ENCODE data around the gene RAB7A.
"Not testable (repeated sequence)": the region's sequence is repeated elsewhere in the genome, so short reads cannot be mapped to it uniquely, and the experiment has no call there.

The RAB7A gene

DNA sequence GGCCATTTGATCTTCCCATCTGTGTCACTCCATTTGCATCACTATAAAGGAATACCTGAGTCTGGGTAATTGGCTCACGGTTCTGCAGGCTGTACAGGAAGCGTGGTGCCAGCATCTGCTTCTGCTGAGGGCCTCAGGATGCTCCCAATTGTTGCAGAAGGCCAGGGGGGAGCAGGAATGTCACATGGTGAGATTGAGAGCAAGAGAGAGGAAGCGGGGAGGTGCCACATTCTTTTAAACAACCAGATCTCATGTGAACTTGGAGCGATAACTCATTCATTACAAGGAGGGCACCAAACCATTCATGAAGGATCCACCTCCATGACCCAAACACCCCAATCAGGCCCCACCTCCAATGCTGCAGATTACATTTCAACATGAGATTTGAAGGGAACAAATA is 13.1 kb upstream of the RAB7A start:
- DNase-seq (ENCODE audit: low spot score), result no peak

DNA sequence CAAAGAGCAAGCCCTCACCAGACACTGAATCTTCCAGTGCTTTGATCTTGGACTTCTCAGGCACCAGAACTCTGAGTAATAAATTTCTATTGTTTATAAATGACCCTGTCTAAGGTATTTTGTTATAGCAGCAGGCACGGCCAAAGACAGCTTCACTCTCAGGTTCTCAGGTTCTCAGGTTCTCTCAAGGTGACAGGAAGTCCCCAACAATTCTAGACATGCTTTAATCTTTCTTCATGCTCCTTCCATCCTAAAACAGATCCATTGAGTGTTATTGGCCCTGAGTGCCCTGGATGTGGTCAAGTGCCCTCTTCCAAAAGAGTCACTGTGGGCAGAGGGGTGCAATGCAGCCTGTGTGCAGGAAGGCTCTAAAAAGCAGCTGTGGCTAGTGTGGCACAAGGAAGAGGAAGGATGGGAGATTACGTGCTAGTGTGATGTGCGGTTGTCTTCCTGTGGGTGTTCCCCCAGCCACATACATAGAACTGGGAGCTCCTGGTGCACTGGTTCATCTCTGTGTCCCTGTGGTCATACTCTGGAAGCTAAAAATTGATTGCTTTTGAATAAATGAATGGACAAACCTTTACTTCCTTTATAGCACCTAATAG is 11.0 kb upstream of the RAB7A start:
- no peak for DNase-seq (ENCODE audit: low spot score)

DNA sequence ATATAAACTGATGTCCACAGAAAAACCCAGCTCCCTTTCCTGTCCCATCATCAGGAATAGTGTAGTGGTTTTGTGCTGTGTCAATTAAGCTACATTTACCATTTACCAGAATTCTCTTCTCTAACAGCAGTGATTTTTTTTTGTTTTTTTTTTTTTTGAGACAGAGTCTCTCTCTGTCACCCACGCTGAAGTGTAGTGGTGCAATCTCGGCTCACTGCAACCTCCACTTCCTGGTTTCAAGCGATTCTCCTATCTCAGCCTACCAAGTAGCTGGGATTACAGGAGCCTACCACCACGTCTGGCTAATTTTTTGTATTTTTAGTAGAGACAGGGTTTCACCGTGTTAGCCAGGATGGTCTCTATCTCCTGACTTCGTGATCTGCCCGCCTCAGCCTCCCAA is 7.1 kb upstream of the RAB7A start:
- not testable (repeated sequence) for DNase-seq (ENCODE audit: low spot score)

DNA sequence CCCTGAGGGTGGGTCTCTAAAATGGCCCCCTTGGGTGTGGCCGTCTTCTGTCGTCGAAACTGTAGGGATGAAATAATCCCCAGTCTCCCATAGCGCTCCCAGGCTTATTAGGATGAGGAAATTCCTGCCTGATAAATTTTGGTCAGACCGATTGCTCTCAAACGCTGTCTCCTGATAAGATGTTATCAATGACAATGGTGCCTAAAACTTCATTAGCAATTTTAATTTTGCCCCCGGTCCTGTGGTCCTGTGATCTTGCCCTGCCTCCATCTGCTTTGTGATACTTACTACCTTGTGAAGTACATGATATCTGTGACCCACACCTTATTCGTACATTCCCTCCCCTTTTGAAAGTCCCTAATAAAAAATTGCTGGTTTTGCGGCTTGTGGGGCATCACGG is 5.1 kb upstream of the RAB7A start:
- DNase-seq (ENCODE audit: low spot score), result no peak

DNA sequence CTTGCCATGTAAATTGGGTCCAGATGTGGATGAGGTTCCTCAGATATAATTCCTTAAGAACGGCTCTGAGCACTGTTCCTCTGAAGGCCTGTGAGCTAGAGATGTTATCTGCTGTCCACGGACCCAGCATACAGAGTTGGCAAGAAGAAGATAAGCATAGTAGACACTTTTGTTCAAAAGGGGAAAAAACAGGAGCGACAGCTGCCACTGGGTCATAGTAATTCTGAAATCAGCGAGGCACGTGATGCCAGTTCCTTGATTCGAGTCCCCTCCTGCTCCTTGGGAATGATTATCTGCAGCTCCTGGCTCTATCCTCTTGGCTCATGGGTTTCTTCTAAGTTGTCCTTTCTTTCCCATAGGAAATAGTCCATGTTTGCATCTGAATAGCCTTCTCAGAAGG is 2.5 kb upstream of the RAB7A start:
- DNase-seq (ENCODE audit: low spot score), result no peak

DNA sequence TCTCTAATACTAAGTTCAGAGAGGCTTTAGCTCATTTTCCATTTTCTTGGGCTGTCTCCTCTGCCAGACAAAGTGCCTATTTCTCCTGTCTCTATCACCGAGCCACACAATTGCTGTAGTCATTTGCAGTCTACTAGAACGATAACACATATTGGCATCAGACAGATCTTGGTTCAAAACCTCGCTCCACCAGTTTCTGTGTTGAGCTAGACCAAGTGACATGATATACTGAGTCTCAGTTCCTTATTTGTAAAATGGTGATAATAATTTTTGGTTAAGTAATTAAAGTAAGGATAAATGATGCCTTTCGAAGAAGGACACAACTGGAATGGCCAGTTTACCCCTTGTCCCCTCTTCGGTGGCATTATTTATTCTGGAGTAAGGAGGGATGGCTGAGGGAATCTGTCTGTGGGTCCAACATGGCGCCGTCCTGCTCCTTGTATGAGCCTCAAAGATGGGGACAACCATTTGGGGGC is 398 bp upstream of the RAB7A start:
- DNase-seq (ENCODE audit: low spot score), result no peak

DNA sequence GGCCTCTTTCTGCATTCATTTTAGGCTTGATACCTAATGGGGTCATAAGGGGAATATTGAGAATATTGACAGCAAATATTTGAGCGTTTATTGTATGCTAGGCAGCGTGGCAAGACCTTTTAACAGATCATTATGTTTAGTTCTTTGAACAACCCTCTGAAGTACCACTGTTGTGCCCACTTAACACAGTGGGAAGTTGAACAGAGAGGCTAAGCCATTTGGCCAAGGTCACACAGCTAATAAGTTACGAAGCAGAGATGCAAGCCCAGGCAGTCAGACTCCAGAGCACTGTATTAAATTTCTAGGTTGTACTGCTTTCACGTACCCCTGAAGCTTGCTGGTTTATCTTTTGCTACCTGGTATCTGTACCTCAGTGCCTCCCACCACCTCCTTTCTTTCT is 1.1 kb downstream of the RAB7A start:
- no peak for DNase-seq (ENCODE audit: low spot score)

DNA sequence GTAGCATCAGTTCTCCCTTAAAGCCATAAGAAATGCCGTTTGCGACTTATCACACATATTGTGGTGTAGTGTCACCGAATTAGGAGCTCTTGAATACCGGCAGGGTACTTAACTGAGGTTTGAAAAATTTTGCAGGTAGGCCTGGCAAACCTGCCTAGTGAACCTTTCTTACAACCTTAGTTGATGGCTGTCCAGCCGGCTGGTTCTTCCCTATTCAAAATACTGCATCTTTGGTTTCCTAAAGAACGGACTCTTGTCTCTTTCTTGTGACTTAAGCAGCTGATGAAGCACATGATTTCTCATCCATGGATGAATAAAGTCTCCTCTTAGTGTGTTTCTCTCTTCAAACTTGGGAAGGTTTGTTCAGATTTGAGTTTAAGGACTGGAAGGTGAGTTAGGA is 1.5 kb downstream of the RAB7A start:
- DNase-seq (ENCODE audit: low spot score), result no peak

DNA sequence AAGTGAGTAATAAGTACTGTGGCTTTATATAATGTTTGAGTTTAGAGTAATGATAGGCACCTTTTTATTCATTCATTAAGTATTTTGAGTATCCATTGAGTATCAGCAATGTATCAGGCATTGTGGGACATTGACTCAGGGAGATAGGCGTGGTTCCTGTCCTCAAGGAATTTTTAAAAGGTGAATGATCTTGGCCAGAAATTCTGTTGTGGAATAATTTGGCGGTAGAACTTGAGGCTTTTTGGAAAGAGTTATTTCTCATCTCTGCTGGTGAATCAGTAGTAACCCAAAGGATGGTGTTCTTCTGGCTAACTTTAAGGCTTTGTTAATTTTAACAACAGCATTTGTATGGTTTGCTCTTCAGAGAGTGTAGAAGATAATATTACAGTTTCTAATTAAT is 2.0 kb downstream of the RAB7A start:
- no peak for DNase-seq (ENCODE audit: low spot score)

DNA sequence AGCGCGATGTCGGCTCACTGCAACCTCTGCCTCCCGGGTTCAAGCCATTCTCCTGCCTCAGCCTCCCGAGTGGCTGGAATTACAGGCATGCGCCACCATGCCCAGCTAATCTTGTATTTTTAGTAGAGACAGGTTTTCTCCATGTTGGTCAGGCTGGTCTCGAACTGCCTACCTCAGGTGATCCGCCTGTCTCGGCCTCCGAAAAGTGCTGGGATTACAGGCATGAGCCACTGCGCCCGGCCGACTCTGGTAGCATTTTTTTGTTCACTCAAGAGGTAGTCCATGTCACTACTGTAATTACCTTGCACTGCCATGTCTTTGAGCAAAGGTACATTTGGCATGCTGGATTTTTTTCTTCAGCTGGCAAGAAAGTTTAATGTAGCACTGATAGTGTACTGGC is 2.5 kb downstream of the RAB7A start:
- DNase-seq (ENCODE audit: low spot score), result not testable (repeated sequence)

DNA sequence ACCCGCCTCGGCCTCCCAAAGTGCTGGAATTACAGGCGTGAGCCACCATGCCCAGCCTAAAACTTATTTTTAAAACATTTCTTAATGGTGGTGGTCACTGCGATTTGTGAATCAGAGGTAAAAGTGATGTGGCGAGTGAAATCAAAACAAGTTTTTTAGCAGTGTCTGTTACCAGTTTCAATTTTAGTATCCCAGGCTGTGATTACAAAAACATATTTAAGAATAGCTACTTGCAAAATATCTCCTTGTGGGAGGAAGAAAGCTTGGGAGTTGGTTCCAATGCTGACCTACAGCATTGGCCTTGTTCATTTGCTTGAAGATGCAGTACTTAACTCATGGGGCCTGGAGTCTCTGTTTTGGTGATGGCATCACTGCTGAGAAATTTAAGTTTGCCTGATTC is 4.5 kb downstream of the RAB7A start:
- DNase-seq (ENCODE audit: low spot score), result no peak

DNA sequence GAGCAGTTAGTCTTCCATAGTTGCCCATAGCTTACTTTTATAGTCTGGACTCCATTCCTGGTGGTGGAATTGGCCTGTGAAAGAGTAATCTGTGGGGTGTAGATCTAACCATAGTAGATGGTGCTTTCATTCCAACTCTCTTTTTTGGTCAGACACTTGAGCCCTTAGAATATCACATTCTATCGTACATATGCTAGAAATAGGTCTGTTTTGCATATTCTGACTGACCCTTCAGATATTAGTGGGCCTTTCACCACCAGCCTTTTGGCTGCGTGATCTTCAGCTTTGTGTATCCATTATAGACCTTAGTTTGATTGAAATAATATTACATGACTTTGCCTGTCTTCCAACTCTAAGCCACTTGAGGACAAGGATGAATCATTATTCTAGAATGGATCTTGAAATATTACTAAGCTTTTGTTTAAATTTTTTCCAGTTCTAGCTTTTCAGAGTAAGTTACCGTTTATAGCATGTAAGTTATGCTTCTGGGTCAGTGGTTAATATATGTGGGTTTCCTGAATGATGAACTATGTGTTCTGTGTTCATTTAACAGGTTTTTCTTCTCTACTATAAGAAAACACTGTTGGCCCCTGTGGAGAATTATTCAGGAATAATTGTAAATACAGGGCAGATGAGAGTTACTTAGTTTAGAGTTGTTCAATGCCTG is 8.7 kb downstream of the RAB7A start:
- no peak for DNase-seq (ENCODE audit: low spot score)

DNA sequence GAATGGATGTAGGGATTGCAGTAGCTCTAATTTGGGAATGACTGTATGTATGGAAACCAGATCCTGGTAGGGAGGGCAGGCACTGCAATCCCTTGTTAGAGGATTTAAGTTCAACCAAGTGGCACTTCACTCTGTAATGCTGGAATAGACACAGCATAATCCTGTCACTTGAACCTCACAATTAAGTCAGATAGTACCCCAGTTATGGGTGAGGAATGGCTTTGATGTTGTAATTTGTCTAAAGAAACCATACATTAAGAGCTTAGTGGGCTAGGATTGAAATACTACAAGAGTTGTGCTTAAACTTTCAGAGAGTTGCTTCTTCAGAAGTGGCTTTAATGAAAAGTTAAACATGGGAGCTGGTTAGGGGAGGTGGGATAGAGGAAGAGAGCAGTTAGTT is 9.3 kb downstream of the RAB7A start:
- no peak for DNase-seq (ENCODE audit: low spot score)

DNA sequence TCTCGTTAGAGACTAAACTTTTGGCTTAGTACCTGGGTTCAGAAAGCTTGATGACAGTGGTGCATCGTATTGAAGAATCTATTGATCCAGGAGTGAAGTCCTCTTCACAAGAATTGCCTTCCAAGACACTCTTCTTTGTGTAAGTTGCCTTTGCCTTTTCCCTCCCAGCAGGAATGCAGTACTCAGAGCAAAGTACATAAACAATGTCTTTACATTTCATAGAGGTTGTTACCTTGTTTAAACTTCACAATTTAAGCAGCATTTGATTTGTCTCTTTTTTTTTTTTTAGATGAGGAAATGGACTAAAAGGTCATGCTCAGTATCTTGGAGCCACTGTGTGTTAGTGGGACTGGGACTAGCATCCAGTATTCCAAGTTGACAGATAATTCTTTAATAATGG is 9.9 kb downstream of the RAB7A start:
- no peak for DNase-seq (ENCODE audit: low spot score)

DNA sequence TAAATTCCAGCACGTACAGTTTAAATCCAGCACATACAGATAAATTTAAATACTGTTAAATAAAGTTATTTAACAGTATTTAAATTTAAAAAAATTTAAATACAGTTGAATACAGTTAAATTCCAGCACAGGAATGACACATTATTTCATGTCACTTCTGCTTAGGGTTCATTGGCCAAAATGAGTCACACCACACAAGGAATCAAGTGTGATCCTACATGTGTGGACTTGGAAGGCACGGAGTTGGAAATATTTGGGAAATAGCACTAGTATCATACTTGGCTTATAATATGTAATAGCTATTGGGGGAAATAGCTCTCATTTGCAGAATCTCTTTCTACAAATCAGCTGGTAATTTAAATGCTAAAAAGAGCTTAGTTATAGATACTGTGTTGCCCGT is 10.6 kb downstream of the RAB7A start:
- no peak for DNase-seq (ENCODE audit: low spot score)

DNA sequence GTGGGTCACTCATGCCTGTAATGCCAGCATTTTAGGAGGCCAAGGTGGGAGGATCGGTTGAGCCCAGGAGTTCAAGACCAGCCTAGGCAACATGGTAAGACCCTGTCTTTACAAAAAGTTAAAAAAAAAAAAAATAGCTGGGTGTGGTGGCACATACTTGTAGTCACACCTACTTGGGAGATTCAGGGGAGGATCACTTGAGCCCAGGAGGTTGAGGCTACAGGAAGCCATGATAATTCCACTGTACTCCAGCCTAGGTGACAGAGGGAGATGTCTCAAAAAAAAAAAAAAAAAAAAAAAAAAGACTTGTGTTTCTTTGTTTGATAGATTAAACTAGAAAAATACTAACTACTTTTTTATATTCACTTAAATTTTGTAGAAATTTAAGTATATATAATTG is 14.6 kb downstream of the RAB7A start:
- no peak for DNase-seq (ENCODE audit: low spot score)

DNA sequence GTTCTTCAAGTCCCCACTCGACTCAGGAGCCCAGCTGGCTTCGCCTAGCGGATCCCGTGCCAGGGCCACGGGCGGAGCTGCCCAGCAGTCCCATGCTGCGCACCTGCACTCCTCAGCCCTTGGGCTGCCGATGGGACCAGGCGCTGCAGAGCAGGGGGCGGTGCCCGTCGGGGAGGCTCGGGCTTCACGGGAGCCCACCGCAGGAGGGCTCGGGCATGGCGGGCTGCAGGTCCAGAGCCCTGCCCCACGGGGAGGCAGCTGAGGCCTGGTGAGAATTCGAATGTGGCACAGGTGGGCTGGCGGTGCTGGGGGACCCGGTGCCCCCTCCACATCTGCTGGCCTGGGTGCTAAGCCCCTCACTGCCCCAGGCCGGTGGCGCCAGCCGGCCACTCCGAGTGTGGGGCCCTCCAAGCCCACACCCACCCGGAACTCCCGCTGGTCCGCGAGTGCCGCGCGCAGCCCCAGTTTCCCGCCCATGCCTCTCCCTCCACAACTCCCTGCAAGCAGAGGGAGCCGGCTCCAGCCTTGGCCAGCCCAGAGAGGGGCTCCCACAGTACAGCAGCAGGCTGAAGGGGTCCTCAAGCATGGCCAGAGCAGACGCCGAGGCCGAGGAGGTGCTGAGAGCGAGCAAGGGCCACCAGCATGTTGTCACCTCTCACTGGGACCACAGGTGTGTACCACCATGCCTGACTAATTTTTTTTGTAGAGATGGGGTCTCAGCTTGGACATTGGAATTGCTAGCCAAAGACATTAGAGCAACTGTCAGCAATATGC is 17.0 kb downstream of the RAB7A start:
- no peak for DNase-seq (ENCODE audit: low spot score)

DNA sequence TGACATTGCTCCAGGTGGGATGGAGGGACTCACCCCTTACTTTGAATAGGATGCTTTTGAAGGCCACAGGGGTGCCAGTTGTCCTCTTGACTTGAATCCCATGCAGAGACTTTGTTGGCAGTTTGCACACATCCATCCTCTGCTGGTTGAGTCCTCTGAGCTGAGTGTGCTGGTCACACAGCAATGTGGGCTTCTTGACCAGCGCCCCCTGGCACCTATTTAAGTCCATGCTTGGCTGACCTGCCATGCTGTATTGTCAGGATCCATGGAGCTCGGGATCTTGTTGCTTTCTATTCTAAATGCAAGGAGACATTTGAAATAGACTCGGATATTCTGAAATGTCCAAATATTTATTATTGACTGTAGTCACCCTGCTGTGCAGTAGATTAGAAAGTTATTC is 19.8 kb downstream of the RAB7A start:
- DNase-seq (ENCODE audit: low spot score), result no peak

DNA sequence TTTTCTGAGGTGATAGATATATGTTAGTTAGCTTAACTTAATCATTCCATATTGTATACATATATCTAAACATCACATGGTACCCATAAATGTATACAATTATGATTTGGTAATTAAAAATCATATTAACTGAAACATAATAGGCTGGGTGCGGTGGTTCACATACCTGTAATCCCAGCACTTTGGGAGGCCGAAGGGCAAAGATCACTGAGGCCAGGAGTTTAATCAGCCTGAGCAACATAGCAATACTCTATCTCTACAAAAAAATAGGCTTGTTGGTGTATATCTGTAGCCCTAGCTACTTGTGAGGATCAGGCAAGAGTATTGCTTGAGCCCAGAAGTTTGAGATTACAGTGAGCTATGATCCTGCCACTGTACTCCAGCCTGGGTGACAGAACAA is 20.9 kb downstream of the RAB7A start:
- no peak for DNase-seq (ENCODE audit: low spot score)

DNA sequence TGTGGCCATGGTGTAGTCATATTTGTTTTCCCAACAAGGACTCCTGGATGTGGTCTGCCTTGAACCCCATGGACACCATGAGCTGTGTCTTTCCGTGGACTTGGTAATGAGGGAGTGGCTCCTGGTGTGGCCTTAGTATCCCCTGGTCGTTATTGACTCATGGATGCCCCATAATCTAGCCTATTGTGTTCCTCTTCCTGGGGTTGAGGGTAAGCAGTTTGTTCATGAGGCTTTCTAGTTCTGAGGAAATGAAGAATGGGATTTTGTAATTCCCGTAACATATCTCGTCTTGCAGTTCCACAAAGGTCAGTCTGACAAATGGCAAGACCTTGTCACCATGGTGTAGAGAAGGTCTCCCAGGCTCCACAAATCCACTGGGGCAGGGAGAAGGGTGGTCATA is 22.6 kb downstream of the RAB7A start:
- DNase-seq (ENCODE audit: low spot score), result no peak

DNA sequence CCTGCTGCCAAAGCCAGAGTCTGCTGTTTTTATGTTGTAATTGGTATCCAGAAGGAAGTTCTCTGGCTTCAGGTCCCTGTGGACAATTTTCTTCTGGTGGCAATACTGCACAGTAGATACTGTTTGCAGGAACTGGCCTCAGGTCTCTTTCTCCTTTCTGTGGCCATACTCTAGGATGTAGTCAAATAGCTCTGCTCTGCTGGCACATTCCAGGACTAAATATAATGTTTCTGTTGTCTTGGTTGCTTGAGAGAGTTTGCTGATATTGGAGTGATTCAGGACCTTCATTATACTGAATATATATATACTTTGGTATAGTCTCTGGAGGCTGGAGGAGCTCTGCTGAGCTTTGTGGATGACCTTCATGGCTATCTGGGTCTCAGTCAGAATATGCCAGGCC is 23.1 kb downstream of the RAB7A start:
- DNase-seq (ENCODE audit: low spot score), result no peak

DNA sequence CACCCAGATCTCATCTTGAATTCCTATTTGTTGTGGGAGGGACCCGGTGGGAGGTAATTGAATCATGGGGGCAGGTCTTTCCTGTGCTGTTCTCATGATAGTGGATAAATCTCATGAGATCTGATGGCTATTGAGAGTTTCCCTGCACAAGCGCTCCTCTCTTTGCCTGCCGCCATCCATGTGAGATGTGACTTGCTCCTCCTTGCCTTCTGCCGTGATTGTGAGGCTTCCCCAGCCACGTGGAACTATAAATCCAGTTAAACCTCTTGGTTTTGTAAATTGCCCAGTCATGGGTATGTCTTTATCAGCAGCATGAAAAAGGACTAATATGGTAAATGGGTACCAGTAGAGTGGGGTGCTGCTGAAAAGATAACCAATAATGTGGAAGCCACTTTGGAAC is 23.6 kb downstream of the RAB7A start:
- not testable (repeated sequence) for DNase-seq (ENCODE audit: low spot score)

DNA sequence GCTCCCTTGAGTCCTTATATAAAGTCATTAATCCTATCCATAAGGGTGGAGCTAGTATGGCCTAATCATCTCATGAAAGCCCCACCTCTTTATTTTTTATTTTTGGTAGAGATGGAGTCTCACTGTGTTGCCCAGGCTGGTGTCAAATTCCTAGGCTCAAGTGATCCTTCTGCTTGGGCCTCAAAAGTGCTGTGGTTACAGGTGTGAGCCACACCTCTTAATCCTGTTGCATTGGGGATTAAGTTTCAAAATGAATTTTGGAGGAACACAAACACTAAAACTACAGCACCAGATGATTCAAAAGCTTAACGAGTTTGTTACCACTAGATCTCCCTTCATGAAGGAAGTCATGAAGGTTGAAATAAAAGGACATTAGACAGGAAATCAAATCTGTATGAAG is 27.7 kb downstream of the RAB7A start:
- DNase-seq (ENCODE audit: low spot score), result no peak

Measured in left forelimb (tissue), 1 donor.